Measurements from ENCODE around the gene WDHD1. TPM values are rescaled to one million over a fixed set of nuclear protein-coding genes. Genes with fewer than 3 reads are reported as not detected.

The WDHD1 gene
- total RNA-seq, 2 donors from 2014 or later, result 0.14 to 1.8 TPM

DNA sequence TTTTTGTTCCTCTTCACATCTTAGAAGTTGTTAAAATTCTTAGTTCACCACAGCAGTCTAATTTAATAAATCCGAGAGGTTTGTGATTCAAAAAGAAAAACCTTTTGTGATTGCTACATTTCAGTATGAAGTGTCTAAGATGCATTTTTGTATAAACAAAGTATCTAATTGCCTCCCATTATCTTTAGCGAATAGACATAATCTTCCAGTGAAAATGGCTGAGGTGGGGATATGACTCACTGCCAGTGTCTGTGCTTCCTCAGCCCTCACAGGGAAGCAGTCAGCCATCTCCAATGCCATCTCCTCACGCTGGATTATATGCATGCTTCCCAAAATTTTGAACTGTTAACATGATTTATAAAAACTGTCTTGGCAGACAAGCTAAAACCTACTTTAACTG lies 131.9 kb downstream of the WDHD1 start:
- no peak for DNase-seq (ENCODE audit: low spot score)
- no peak for TF ChIP-seq CTCF (IDR thresholded peaks at IDR 0.05)
- Histone ChIP-seq H3K4me1 (ENCODE audit: control insufficient read depth in 1 of 2, low read depth in 2 of 2) (no peaks in the 10 kb centered on the region), H3K27ac (no peak overlapping the region), H3K36me3 (no peaks in the 10 kb centered on the region), H3K4me3 (no peak overlapping the region), H3K27me3 (replicated peaks; ENCODE audit: insufficient read depth) (no peaks in the 10 kb centered on the region), H3K9me3 (no peaks in the 10 kb centered on the region)
- no peak for ATAC-seq (ENCODE audit: insufficient number of reproducible peaks, low FRiP score, low read depth)

- peak; percentile 79 for TF ChIP-seq CTCF (IDR thresholded peaks at IDR 0.05)
- H3K27me3 ChIP-seq (replicated peaks; ENCODE audit: insufficient read depth), result no peaks in the 10 kb centered on the region
- no peak overlapping the region for H3K27ac ChIP-seq
- DNase-seq (ENCODE audit: low spot score) (no peak), ATAC-seq (ENCODE audit: insufficient number of reproducible peaks, low FRiP score, low read depth) (no peak)
- no peaks in the 10 kb centered on the region for H3K4me1 ChIP-seq (ENCODE audit: control insufficient read depth in 1 of 2, low read depth in 2 of 2)
- H3K4me3 ChIP-seq, result no peak overlapping the region
- no peaks in the 10 kb centered on the region for H3K36me3 ChIP-seq
- no peaks in the 10 kb centered on the region for H3K9me3 ChIP-seq
Observed at GRCh38 chr14:54893151-54893760, 133.6 kb downstream of the WDHD1 start.

DNA sequence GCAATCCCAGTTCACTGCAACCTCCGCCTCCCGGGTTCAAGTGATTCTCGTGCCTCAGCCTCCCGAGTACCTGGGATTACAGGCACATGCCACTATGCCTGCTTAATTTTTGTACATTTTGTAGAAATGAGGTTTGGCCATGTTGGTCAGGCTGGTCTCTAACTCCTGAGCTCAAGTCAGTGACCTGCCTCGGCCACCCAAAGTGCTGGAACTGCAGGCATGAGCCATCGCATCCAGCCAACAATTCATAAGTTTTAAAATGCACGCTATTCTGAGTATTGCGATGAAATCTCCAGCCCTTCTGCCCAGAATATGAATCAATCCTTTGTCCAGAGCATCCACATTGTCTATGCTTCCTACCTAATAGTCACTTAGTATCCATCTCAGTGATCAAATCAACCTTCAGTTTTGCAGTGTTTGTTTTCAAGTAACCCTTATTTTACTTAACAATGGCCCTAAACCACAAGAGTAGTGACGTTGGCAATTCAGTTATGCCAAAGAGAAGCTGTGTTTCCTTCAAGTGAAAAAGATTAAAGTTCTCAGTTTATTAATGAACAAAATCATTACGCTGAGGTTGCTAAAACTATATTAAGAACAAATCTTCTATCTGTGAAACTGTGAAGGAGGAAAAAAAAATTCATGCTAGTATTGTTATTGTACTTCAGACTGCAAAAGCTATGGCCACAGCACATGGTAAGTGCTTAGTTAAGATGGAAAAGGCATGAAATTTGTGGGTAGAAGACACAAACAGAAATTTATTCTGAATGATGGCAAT lies 135.2 kb downstream of the WDHD1 start:
- DNase-seq (ENCODE audit: low spot score) (no peak), ATAC-seq (ENCODE audit: insufficient number of reproducible peaks, low FRiP score, low read depth) (no peak)
- TF ChIP-seq CTCF (IDR thresholded peaks at IDR 0.05), result no peak
- Histone ChIP-seq H3K4me3 (no peak overlapping the region), H3K27me3 (replicated peaks; ENCODE audit: insufficient read depth) (no peaks in the 10 kb centered on the region), H3K9me3 (no peaks in the 10 kb centered on the region), H3K36me3 (no peaks in the 10 kb centered on the region), H3K4me1 (ENCODE audit: control insufficient read depth in 1 of 2, low read depth in 2 of 2) (no peaks in the 10 kb centered on the region), H3K27ac (no peak overlapping the region)

GRCh38 chr14:54890788-54891187 lies 136.1 kb downstream of the WDHD1 start:
- H3K4me3 ChIP-seq, result no peak overlapping the region
- TF ChIP-seq CTCF (IDR thresholded peaks at IDR 0.05), result no peak
- no peaks in the 10 kb centered on the region for H3K9me3 ChIP-seq
- H3K27ac ChIP-seq, result no peak overlapping the region
- H3K27me3 ChIP-seq (replicated peaks; ENCODE audit: insufficient read depth), result no peaks in the 10 kb centered on the region
- ATAC-seq (ENCODE audit: insufficient number of reproducible peaks, low FRiP score, low read depth), result no peak
- H3K4me1 ChIP-seq (ENCODE audit: control insufficient read depth in 1 of 2, low read depth in 2 of 2), result no peaks in the 10 kb centered on the region
- H3K36me3 ChIP-seq, result no peaks in the 10 kb centered on the region
- DNase-seq (ENCODE audit: low spot score), result no peak

DNA sequence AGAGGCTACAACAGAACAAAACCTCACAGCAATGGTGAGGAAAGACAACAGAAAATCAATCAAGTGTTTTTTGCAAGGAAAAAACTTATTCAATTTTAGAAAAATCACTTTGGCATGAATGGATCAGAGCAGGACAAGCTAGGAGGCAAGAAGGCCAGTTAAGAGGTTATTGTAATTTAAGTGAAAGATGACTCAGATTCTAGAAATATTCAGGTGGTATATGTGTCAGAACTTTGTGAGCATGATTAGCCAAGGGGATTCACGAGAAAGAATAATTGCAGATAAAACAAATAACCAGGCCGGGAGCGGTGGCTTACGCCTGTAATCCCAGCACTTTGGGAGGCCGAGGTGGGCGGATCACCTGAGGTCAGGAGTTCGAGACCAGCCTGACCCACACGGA lies 137.0 kb downstream of the WDHD1 start:
- no peaks in the 10 kb centered on the region for H3K27me3 ChIP-seq (replicated peaks; ENCODE audit: insufficient read depth)
- H3K27ac ChIP-seq, result no peak overlapping the region
- DNase-seq (ENCODE audit: low spot score), result no peak
- TF ChIP-seq CTCF (IDR thresholded peaks at IDR 0.05), result no peak
- no peak overlapping the region for H3K4me3 ChIP-seq
- H3K4me1 ChIP-seq (ENCODE audit: control insufficient read depth in 1 of 2, low read depth in 2 of 2), result no peaks in the 10 kb centered on the region
- ATAC-seq (ENCODE audit: insufficient number of reproducible peaks, low FRiP score, low read depth), result no peak
- H3K36me3 ChIP-seq, result no peaks in the 10 kb centered on the region
- no peaks in the 10 kb centered on the region for H3K9me3 ChIP-seq

Other genes starting within 250 kb of the WDHD1 start
- gene GCH1, start 124.3 kb downstream of the WDHD1 start, total RNA-seq, result 10 to 100 TPM in 1 of 2 donors, 1 to 10 TPM in 1; 2.8 to 16.1 TPM
- gene SOCS4, start 137 bp upstream of the WDHD1 start, total RNA-seq, result 10 to 100 TPM; 18.3 to 31.0 TPM
- 100 to 1,000 TPM in 1 of 2 donors, 10 to 100 TPM in 1; 57.0 to 113 TPM for gene MAPK1IP1L, start 24.5 kb upstream of the WDHD1 start, total RNA-seq
- gene LGALS3, start 102.2 kb upstream of the WDHD1 start, total RNA-seq, result 100 to 1,000 TPM; 195 to 237 TPM
- gene DLGAP5, start 164.5 kb upstream of the WDHD1 start, total RNA-seq, result under 1 TPM in 1 of 2 donors, not detected in 1; 0.14 TPM
- 10 to 100 TPM; 16.0 to 21.6 TPM for gene FBXO34, start 244.3 kb upstream of the WDHD1 start, total RNA-seq

All from thoracic aorta (tissue), 2 donors.